Subcutaneous adipose tissue (tissue), 4 donors: ENCODE data around the gene FKBP5. TPM values are rescaled to one million over a fixed set of nuclear protein-coding genes. Genes with fewer than 3 reads are reported as not detected.

Experiments
- CTCF ChIP-seq: fragments of 450-650 bp; IDR thresholded peaks from one replicate; pipeline ENCODE4 v1.5.1; 2016; ENCODE audit warnings: low read depth, mild to moderate bottlenecking, control low read depth, antibody characterized with exemption, moderate library complexity
- total RNA-seq, 4 donors: library from RNA; depleted of rRNA; stranded (reverse); fragments of >200 nt; gene quantifications; one replicate each; pipeline ENCODE4 v1.1.0, GENCODE V29; 2016

Gene FKBP5
- total RNA-seq, 4 donors from 2014 or later, result 332 to 758 (median 703) TPM

GRCh38 chr6:35719830-35720733 is 31.4 kb upstream of the FKBP5 start:
- TF ChIP-seq CTCF, result no peak

- no peak for TF ChIP-seq CTCF
These were observed 30.7 kb upstream of the FKBP5 start for GRCh38 chr6:35719404-35719829.

GRCh38 chr6:35718911-35719381 is 30.2 kb upstream of the FKBP5 start:
- no peak for TF ChIP-seq CTCF

- TF ChIP-seq CTCF, result no peak
These were observed 29.6 kb upstream of the FKBP5 start for GRCh38 chr6:35718375-35718736.

- TF ChIP-seq CTCF, result no peak
These were observed 29.0 kb upstream of the FKBP5 start for GRCh38 chr6:35717449-35718374.

GRCh38 chr6:35716798-35717197 is 28.1 kb upstream of the FKBP5 start:
- TF ChIP-seq CTCF, result no peak
